HG03139 (cell line): ENCODE data around the gene CCNL1.

Experiments used
- ATAC-seq: cut with Tn5 transposase; IDR thresholded peaks from one replicate; pipeline ENCODE4 v1.9.1; 2021; ENCODE audit not compliant: unreplicated experiment

Gene CCNL1

GRCh38 chr3:157126365-157126764, 33.6 kb downstream of the CCNL1 start:
- ATAC-seq = no peak

- no peak for ATAC-seq
These were observed 34.8 kb downstream of the CCNL1 start for GRCh38 chr3:157125101-157125500.

- no peak for ATAC-seq
These were observed 36.3 kb downstream of the CCNL1 start for GRCh38 chr3:157123621-157124020.

GRCh38 chr3:157122832-157123427, 37.0 kb downstream of the CCNL1 start:
- no peak for ATAC-seq

- no peak for ATAC-seq
These were observed 37.8 kb downstream of the CCNL1 start for GRCh38 chr3:157122116-157122515.

- ATAC-seq = no peak
These were observed 38.4 kb downstream of the CCNL1 start for GRCh38 chr3:157121522-157121921.

- ATAC-seq = no peak
These were observed 39.7 kb downstream of the CCNL1 start for GRCh38 chr3:157120071-157120892.

GRCh38 chr3:157119369-157119951, 40.5 kb downstream of the CCNL1 start:
- ATAC-seq = no peak

- no peak for ATAC-seq
These were observed 41.9 kb downstream of the CCNL1 start for GRCh38 chr3:157117875-157118654.

GRCh38 chr3:157117206-157117605, 42.7 kb downstream of the CCNL1 start:
- ATAC-seq = no peak

GRCh38 chr3:157116017-157116416, 43.9 kb downstream of the CCNL1 start:
- ATAC-seq = no peak

GRCh38 chr3:157115069-157116006, 44.6 kb downstream of the CCNL1 start:
- no peak for ATAC-seq

- ATAC-seq = no peak
These were observed 46.0 kb downstream of the CCNL1 start for GRCh38 chr3:157113832-157114505.

- ATAC-seq = no peak
These were observed 47.4 kb downstream of the CCNL1 start for GRCh38 chr3:157112536-157112935.

- no peak for ATAC-seq
These were observed 48.4 kb downstream of the CCNL1 start for GRCh38 chr3:157111518-157111917.

GRCh38 chr3:157110761-157111278, 49.1 kb downstream of the CCNL1 start:
- ATAC-seq = no peak

- ATAC-seq = no peak
These were observed 50.4 kb downstream of the CCNL1 start for GRCh38 chr3:157109267-157110141.

GRCh38 chr3:157107644-157108133, 52.3 kb downstream of the CCNL1 start:
- ATAC-seq = no peak
